ENCODE results near the gene SPECC1L. TPM values are rescaled to one million over a fixed set of nuclear protein-coding genes. Genes with fewer than 3 reads are reported as not detected.

Gene SPECC1L
- total RNA-seq, 2 donors from 2014 or later, result 23.1 to 26.0 TPM

DNA sequence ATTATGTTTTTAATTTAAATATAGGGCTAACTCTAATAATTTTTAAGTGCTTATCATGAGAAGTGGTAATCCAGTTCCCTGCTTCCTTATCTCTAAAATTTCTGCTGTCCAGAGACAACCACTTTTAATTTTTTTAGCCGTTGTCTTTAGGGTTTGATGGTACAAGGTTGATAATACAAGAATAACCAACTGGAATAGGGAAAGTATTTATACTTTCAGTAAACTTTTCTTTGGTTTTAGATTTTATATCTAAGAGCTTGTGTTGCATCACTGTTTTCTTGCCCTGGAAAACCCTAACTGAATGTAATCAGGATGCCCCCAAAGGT is 110.2 kb downstream of the SPECC1L start:
- intact Hi-C loops (cut with DNase I), result no loop called here
- no peak for DNase-seq
- Histone ChIP-seq H3K27ac (no peak overlapping the region), H3K36me3 (replicated peaks in 1 of 2; ENCODE audit: insufficient read depth in 1 of 2, low read depth in 2 of 2) (peaks cover 0 to 6% of the 10 kb centered on the region in 2 donors), H3K9me3 (no peaks in the 10 kb centered on the region), H3K4me3 (no peak overlapping the region), H3K4me1 (no peaks in the 10 kb centered on the region), H3K27me3 (no peaks in the 10 kb centered on the region)
- no peak for TF ChIP-seq POLR2A (IDR thresholded peaks at IDR 0.05)
- TF ChIP-seq, protein P1, sequence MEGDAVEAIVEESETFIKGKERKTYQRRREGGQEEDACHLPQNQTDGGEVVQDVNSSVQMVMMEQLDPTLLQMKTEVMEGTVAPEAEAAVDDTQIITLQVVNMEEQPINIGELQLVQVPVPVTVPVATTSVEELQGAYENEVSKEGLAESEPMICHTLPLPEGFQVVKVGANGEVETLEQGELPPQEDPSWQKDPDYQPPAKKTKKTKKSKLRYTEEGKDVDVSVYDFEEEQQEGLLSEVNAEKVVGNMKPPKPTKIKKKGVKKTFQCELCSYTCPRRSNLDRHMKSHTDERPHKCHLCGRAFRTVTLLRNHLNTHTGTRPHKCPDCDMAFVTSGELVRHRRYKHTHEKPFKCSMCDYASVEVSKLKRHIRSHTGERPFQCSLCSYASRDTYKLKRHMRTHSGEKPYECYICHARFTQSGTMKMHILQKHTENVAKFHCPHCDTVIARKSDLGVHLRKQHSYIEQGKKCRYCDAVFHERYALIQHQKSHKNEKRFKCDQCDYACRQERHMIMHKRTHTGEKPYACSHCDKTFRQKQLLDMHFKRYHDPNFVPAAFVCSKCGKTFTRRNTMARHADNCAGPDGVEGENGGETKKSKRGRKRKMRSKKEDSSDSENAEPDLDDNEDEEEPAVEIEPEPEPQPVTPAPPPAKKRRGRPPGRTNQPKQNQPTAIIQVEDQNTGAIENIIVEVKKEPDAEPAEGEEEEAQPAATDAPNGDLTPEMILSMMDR (IDR thresholded peaks at IDR 0.05), result no peak
- WGBS, 2 donors, result 80 to 94% methylated on average over 1 of the region's 1 CpG
- ATAC-seq, result no peak

GRCh38 chr22:24383061-24383460 is 112.4 kb downstream of the SPECC1L start:
- DNase-seq, result no peak
- Histone ChIP-seq H3K27ac (no peak overlapping the region), H3K9me3 (no peaks in the 10 kb centered on the region), H3K4me3 (no peak overlapping the region), H3K4me1 (no peaks in the 10 kb centered on the region), H3K36me3 (replicated peaks in 1 of 2; ENCODE audit: insufficient read depth in 1 of 2, low read depth in 2 of 2) (peaks cover 0 to 4% of the 10 kb centered on the region in 2 donors), H3K27me3 (no peaks in the 10 kb centered on the region)
- intact Hi-C loops (cut with DNase I), result no loop called here
- ATAC-seq, result no peak
- 82 to 94% methylated on average over 2 of the region's 2 CpGs for WGBS, 2 donors
- TF ChIP-seq POLR2A (IDR thresholded peaks at IDR 0.05), result no peak
- TF ChIP-seq, protein P1 (IDR thresholded peaks at IDR 0.05), result no peak

GRCh38 chr22:24384131-24384530 is 113.5 kb downstream of the SPECC1L start:
- ATAC-seq (no peak), DNase-seq (no peak)
- Histone ChIP-seq H3K9me3 (no peaks in the 10 kb centered on the region), H3K27ac (no peak overlapping the region), H3K4me3 (no peak overlapping the region), H3K27me3 (no peaks in the 10 kb centered on the region), H3K36me3 (replicated peaks in 1 of 2; ENCODE audit: insufficient read depth in 1 of 2, low read depth in 2 of 2) (peaks cover 0 to 4% of the 10 kb centered on the region in 2 donors), H3K4me1 (no peaks in the 10 kb centered on the region)
- 84 to 88% methylated on average over 1 of the region's 1 CpG for WGBS, 2 donors
- intact Hi-C loops (cut with DNase I), result no loop called here
- TF ChIP-seq, protein P1 (IDR thresholded peaks at IDR 0.05), result no peak
- no peak for TF ChIP-seq POLR2A (IDR thresholded peaks at IDR 0.05)

GRCh38 chr22:24386937-24387471 is 116.4 kb downstream of the SPECC1L start:
- ATAC-seq, result no peak
- 87 to 92% methylated on average over 2 of the region's 2 CpGs for WGBS, 2 donors

DNA sequence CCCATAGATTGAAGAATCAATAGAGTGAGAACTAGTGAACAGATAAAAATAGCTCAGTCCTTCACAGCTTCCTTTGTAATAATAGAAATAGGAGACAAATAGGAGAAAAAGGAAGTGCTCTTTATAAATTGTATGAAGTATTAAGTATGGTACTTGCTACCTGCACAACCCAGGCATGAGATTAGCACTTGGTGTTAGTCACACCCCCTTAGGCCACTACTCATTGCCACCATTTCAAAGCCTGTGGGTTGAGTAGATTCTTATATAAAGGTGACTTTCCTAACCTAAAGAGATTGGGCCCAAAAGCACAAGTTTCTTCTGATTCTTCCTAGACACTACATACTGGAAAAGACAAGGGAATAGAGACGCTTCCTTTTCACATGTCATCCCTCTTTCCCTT is 119.0 kb downstream of the SPECC1L start:
- H3K27ac ChIP-seq, result no peak overlapping the region

More at GRCh38 chr22:24386937-24387471, 116.4 kb downstream of the SPECC1L start:
- Histone ChIP-seq H3K36me3 (replicated peaks in 1 of 2; ENCODE audit: insufficient read depth in 1 of 2, low read depth in 2 of 2) (no peaks in the 10 kb centered on the region), H3K27me3 (no peaks in the 10 kb centered on the region), H3K4me3 (no peak overlapping the region), H3K9me3 (no peaks in the 10 kb centered on the region), H3K4me1 (peaks cover 3% of the 10 kb centered on the region), H3K27ac (no peak overlapping the region)
- intact Hi-C loops (cut with DNase I), result no loop called here
- TF ChIP-seq, protein P1 (IDR thresholded peaks at IDR 0.05), result no peak
- no peak for TF ChIP-seq POLR2A (IDR thresholded peaks at IDR 0.05)
- no peak for DNase-seq

More for the DNA sequence above, 119.0 kb downstream of the SPECC1L start:
- Histone ChIP-seq H3K4me3 (no peak overlapping the region), H3K36me3 (replicated peaks in 1 of 2; ENCODE audit: insufficient read depth in 1 of 2, low read depth in 2 of 2) (no peaks in the 10 kb centered on the region), H3K27me3 (no peaks in the 10 kb centered on the region), H3K9me3 (no peaks in the 10 kb centered on the region), H3K4me1 (peaks cover 7% of the 10 kb centered on the region)
- DNase-seq, result no peak
- TF ChIP-seq, protein P1 (IDR thresholded peaks at IDR 0.05), result no peak
- TF ChIP-seq POLR2A (IDR thresholded peaks at IDR 0.05), result no peak
- intact Hi-C loops (cut with DNase I), result no loop called here
- 84 to 100% methylated on average over 1 of the region's 1 CpG for WGBS, 2 donors
- no peak for ATAC-seq

All from body of pancreas (tissue), 4 donors.